Liver (tissue), 9 donors: ENCODE results near the gene CYP8B1. TPM values are rescaled to one million over a fixed set of nuclear protein-coding genes. Genes with fewer than 3 reads are reported as not detected.
A peak's percentile ranks its signal among the peaks of the same experiment; 100 is the strongest.

Source experiments
- DNase-seq: peaks from one replicate; pipeline ENCODE4 v3.0.0-alpha.2; 2017; ENCODE audit warnings: low spot score
- H3K27ac ChIP-seq, 2 donors: one replicate each; pipeline ENCODE4 v1.7.0; 2013; ENCODE audit warnings: inconsistent platforms in 2 of 2, low read length in 2 of 2, control low read depth in 1 of 2, low read depth in 1 of 2, mild to moderate bottlenecking in 1 of 2
- H3K27me3 ChIP-seq, 4 donors: one replicate each; pipeline versions ENCODE4 v1.6.1 to v1.7.0; 2013; ENCODE audit warnings: low read length in 3 of 4, inconsistent platforms in 1 of 4, mild to moderate bottlenecking in 1 of 4, moderate library complexity in 1 of 4; ENCODE audit not compliant: control insufficient read depth in 4 of 4, insufficient read depth in 4 of 4
- H3K36me3 ChIP-seq, 4 donors: one replicate each; pipeline versions ENCODE4 v1.6.1 to v1.7.0; 2013; ENCODE audit warnings: low read length in 3 of 4, mild to moderate bottlenecking in 3 of 4, low read depth in 1 of 4, moderate library complexity in 1 of 4; ENCODE audit not compliant: control insufficient read depth in 4 of 4, insufficient read depth in 3 of 4
- H3K4me1 ChIP-seq, 4 donors: one replicate each; pipeline versions ENCODE4 v1.6.1 to v1.7.0; 2013; ENCODE audit warnings: low read length in 3 of 4, mild to moderate bottlenecking in 3 of 4, moderate library complexity in 1 of 4; ENCODE audit not compliant: control insufficient read depth in 4 of 4, insufficient read depth in 4 of 4
- H3K4me3 ChIP-seq, 3 donors: one replicate each; pipeline versions ENCODE4 v1.6.1 to v1.7.0; 2013; ENCODE audit warnings: low read length in 3 of 3, control low read depth in 1 of 3, low read depth in 1 of 3, mild to moderate bottlenecking in 1 of 3
- H3K9ac ChIP-seq, 2 donors: one replicate each; pipeline ENCODE4 v1.7.0; 2013; ENCODE audit warnings: low read length in 2 of 2, mild to moderate bottlenecking in 2 of 2, moderate library complexity in 2 of 2, control low read depth in 1 of 2, low read depth in 1 of 2
- H3K9me3 ChIP-seq, 4 donors: one replicate each; pipeline versions ENCODE4 v1.6.1 to v1.7.0; 2013; ENCODE audit warnings: low read length in 3 of 4; ENCODE audit not compliant: control insufficient read depth in 4 of 4
- CTCF ChIP-seq: fragments of 150-350 bp; IDR thresholded peaks from 2 replicates; pipeline ENCODE4 v1.5.1; 2017; ENCODE audit warnings: improper control_type of control experiment, low read depth, low read length; ENCODE audit not compliant: missing input control
- EGR1 ChIP-seq, 2 donors: IDR thresholded peaks; 2 replicates each; pipeline ENCODE4 v1.6.1; 2016 to 2018; ENCODE audit warnings: antibody characterized with exemption in 2 of 2, low read depth in 2 of 2
- FOXA1 ChIP-seq: IDR thresholded peaks from 2 replicates; pipeline ENCODE4 v1.6.1; 2016; ENCODE audit warnings: antibody characterized with exemption
- FOXA2 ChIP-seq: IDR thresholded peaks from 2 replicates; pipeline ENCODE4 v1.6.1; 2016; ENCODE audit warnings: antibody characterized with exemption
- GABPA ChIP-seq, 2 donors: IDR thresholded peaks in 1 of 2; conservative IDR thresholded peaks in 1 of 2; 2 replicates each; pipeline ENCODE4 v1.6.1; 2016; ENCODE audit warnings: antibody characterized with exemption in 2 of 2, mild to moderate bottlenecking in 1 of 2, moderate library complexity in 1 of 2
- HNF4A ChIP-seq, 2 donors: conservative IDR thresholded peaks; 2 replicates each; pipeline ENCODE4 v1.6.1; 2016; ENCODE audit warnings: antibody characterized with exemption in 2 of 2, mild to moderate bottlenecking in 2 of 2
- HNF4G ChIP-seq: IDR thresholded peaks from 2 replicates; pipeline ENCODE4 v1.6.1; 2016; ENCODE audit warnings: antibody characterized with exemption
- JUND ChIP-seq, 2 donors: IDR thresholded peaks; 2 replicates each; pipeline ENCODE4 v1.6.1; 2016; ENCODE audit warnings: antibody characterized with exemption in 2 of 2
- NR2F2 ChIP-seq: IDR thresholded peaks from 2 replicates; pipeline ENCODE4 v1.6.1; 2016; ENCODE audit warnings: antibody characterized with exemption
- RAD21 ChIP-seq, 2 donors: IDR thresholded peaks; 2 replicates each; pipeline ENCODE4 v1.6.1; 2016; ENCODE audit warnings: antibody characterized with exemption in 2 of 2, mild to moderate bottlenecking in 2 of 2
- RXRA ChIP-seq, 2 donors: IDR thresholded peaks; 2 replicates each; pipeline ENCODE4 v1.6.1; 2017 to 2018; ENCODE audit warnings: antibody characterized with exemption in 2 of 2, mild to moderate bottlenecking in 1 of 2
- SP1 ChIP-seq: IDR thresholded peaks from 2 replicates; pipeline ENCODE4 v1.6.1; 2018; ENCODE audit warnings: antibody characterized with exemption, mild to moderate bottlenecking
- TAF1 ChIP-seq: conservative IDR thresholded peaks from 2 replicates; pipeline ENCODE4 v1.6.1; 2016; ENCODE audit warnings: antibody characterized with exemption, mild to moderate bottlenecking
- YY1 ChIP-seq: IDR thresholded peaks from 2 replicates; pipeline ENCODE4 v1.6.1; 2016; ENCODE audit warnings: antibody characterized with exemption, mild to moderate bottlenecking
- ZBTB33 ChIP-seq: IDR thresholded peaks from 2 replicates; pipeline ENCODE4 v1.6.1; 2016; ENCODE audit warnings: antibody characterized with exemption
- WGBS: extraction: QIAGEN DNeasy Blood & Tissue Kit; methylation state at CpG from one replicate; pipeline ENCODE4 v1.1.7; 2013; 5-methylcytosine and 5-hydroxymethylcytosine counted together
- polyA plus RNA-seq, 2 donors: library from polyadenylated mRNA; stranded (reverse) in 1 of 2; unstranded in 1 of 2; fragments of 200-250 nt in 1 of 2; fragments of >200 nt in 1 of 2; fragmentation: Nextera tagmentation in 1 of 2; extraction: Ambion mirVana in 1 of 2; gene quantifications; one replicate each; pipeline versions ENCODE4 v1.2.1 to v1.2.3, GENCODE V29; 2013 to 2015
- total RNA-seq, 2 donors: library from RNA; depleted of rRNA; stranded (reverse); fragments of >200 nt; gene quantifications; one replicate each; pipeline ENCODE4 v1.2.3, GENCODE V29; 2014
- TF ChIP-seq, protein P1 (sequence below): IDR thresholded peaks from 2 replicates; pipeline ENCODE4 v1.6.1; 2016; ENCODE audit warnings: antibody characterized with exemption
- TF ChIP-seq, protein P2 (sequence below): IDR thresholded peaks from 2 replicates; pipeline ENCODE4 v1.6.1; 2016; ENCODE audit warnings: antibody characterized with exemption, mild to moderate bottlenecking
- TF ChIP-seq, protein P3 (sequence below): IDR thresholded peaks from 2 replicates; pipeline ENCODE4 v1.6.1; 2016; ENCODE audit warnings: antibody characterized with exemption
- donor health status: healthy.
- donor health status: healthy.
- donor health status: healthy.
- donor health status: healthy.
- donor health status: healthy.

Gene CYP8B1
- total and polyA plus RNA-seq, 4 donors: 21.2 to 490 (median 223) TPM

DNA sequence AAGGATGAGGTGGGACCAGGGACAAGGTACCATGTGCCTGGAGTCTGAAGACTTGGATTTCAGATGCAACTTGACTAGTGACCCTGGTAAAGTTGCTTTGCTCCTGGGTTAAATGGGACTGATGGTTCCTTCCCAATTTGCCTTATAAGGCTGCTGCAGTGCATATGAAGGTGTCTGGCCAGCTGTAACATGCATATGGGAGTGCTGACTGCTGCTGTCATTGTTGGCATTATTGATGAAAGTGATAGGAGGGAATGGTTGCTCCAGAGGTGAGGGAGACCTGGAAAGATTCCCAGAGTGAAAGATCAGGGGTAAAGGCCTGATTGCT lies 20.5 kb downstream of the CYP8B1 start:
- Histone ChIP-seq H3K27me3 (no peaks in the 10 kb centered on the region), H3K36me3 (no peaks in the 10 kb centered on the region), H3K4me3 (no peak overlapping the region), H3K4me1 (peaks cover 13 to 54% (median 51%) of the 10 kb centered on the region in 4 donors), H3K27ac (peak overlapping the region; percentile 86 to 89), H3K9me3 (no peaks in the 10 kb centered on the region), H3K9ac (no peak overlapping the region)
- TF ChIP-seq GABPA (IDR thresholded peaks at IDR 0.05 in 1 of 2, conservative IDR thresholded peaks at IDR 0.05 in 1 of 2) (peak in 1 of 2 donors; percentile 26), CTCF (no peak), RAD21 (IDR thresholded peaks at IDR 0.05) (peak in 1 of 2 donors; percentile 52)
- TF ChIP-seq, protein P1, sequence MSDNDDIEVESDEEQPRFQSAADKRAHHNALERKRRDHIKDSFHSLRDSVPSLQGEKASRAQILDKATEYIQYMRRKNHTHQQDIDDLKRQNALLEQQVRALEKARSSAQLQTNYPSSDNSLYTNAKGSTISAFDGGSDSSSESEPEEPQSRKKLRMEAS: no peak
- peak; percentile 52 for DNase-seq

- no peaks in the 10 kb centered on the region for H3K27me3 ChIP-seq
- no peak overlapping the region for H3K4me3 ChIP-seq
- peak overlapping the region in 1 of 2 donors; percentile 77 for H3K9ac ChIP-seq
- TF ChIP-seq HNF4G: no peak
- no peak for TF ChIP-seq NR2F2
- TF ChIP-seq HNF4A (conservative IDR thresholded peaks at IDR 0.05): peak; percentile 64 to 85
- TF ChIP-seq FOXA2: peak; percentile 65
- TF ChIP-seq EGR1 (IDR thresholded peaks at IDR 0.05; ENCODE audit: low read depth in 2 of 2): peak in 1 of 2 donors; percentile 48
- TF ChIP-seq SP1: peak; percentile 68
- no peak for TF ChIP-seq CTCF
- TF ChIP-seq RAD21 (IDR thresholded peaks at IDR 0.05): peak in 1 of 2 donors; percentile 15
- TF ChIP-seq GABPA (IDR thresholded peaks at IDR 0.05 in 1 of 2, conservative IDR thresholded peaks at IDR 0.05 in 1 of 2): no peak
- TF ChIP-seq JUND (IDR thresholded peaks at IDR 0.05): peak in 1 of 2 donors; percentile 65
- TF ChIP-seq, protein P2, sequence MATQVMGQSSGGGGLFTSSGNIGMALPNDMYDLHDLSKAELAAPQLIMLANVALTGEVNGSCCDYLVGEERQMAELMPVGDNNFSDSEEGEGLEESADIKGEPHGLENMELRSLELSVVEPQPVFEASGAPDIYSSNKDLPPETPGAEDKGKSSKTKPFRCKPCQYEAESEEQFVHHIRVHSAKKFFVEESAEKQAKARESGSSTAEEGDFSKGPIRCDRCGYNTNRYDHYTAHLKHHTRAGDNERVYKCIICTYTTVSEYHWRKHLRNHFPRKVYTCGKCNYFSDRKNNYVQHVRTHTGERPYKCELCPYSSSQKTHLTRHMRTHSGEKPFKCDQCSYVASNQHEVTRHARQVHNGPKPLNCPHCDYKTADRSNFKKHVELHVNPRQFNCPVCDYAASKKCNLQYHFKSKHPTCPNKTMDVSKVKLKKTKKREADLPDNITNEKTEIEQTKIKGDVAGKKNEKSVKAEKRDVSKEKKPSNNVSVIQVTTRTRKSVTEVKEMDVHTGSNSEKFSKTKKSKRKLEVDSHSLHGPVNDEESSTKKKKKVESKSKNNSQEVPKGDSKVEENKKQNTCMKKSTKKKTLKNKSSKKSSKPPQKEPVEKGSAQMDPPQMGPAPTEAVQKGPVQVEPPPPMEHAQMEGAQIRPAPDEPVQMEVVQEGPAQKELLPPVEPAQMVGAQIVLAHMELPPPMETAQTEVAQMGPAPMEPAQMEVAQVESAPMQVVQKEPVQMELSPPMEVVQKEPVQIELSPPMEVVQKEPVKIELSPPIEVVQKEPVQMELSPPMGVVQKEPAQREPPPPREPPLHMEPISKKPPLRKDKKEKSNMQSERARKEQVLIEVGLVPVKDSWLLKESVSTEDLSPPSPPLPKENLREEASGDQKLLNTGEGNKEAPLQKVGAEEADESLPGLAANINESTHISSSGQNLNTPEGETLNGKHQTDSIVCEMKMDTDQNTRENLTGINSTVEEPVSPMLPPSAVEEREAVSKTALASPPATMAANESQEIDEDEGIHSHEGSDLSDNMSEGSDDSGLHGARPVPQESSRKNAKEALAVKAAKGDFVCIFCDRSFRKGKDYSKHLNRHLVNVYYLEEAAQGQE: peak; percentile 52
- TF ChIP-seq, protein P3, sequence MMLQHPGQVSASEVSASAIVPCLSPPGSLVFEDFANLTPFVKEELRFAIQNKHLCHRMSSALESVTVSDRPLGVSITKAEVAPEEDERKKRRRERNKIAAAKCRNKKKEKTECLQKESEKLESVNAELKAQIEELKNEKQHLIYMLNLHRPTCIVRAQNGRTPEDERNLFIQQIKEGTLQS: no peak
- TF ChIP-seq TAF1: no peak
- no peak for TF ChIP-seq FOXA1
- TF ChIP-seq YY1: peak; percentile 45
- TF ChIP-seq, protein P1: peak; percentile 33
- TF ChIP-seq ZBTB33: peak; percentile 49
- TF ChIP-seq RXRA (IDR thresholded peaks at IDR 0.05): peak; percentile 61 to 88
- peak overlapping the region; percentile 88 to 89 for H3K27ac ChIP-seq
- no peaks in the 10 kb centered on the region for H3K36me3 ChIP-seq
- WGBS: 64% methylated on average over 4 of the region's 4 CpGs
- peak; percentile 45 for DNase-seq
- H3K9me3 ChIP-seq: no peaks in the 10 kb centered on the region
- H3K4me1 ChIP-seq: peaks cover 13 to 54% (median 51%) of the 10 kb centered on the region in 4 donors
These were observed 21.9 kb downstream of the CYP8B1 start for GRCh38 chr3:42853739-42854302.
